Esophagus (tissue), 2 donors: Measurements from ENCODE around the gene POLR3K. TPM values are rescaled to one million over a fixed set of nuclear protein-coding genes. Genes with fewer than 3 reads are reported as not detected.

Source experiments
- H3K27ac ChIP-seq, 2 donors: one replicate each; pipeline ENCODE4 v1.5.1; 2013; ENCODE audit warnings: low read depth in 2 of 2, mild to moderate bottlenecking in 2 of 2, inconsistent platforms in 1 of 2, low read length in 1 of 2, moderate library complexity in 1 of 2
- H3K27me3 ChIP-seq, 2 donors: one replicate each; pipeline ENCODE4 v1.6.1; 2013; ENCODE audit warnings: low read length in 2 of 2, control low read depth in 1 of 2, mild to moderate bottlenecking in 1 of 2; ENCODE audit not compliant: insufficient read depth in 2 of 2, control insufficient read depth in 1 of 2
- H3K36me3 ChIP-seq, 2 donors: one replicate each; pipeline ENCODE4 v1.6.1; 2013; ENCODE audit warnings: low read length in 1 of 2; ENCODE audit not compliant: control insufficient read depth in 2 of 2, insufficient read depth in 2 of 2
- H3K4me1 ChIP-seq, 2 donors: one replicate each; pipeline ENCODE4 v1.6.1; 2013; ENCODE audit warnings: low read length in 1 of 2; ENCODE audit not compliant: control insufficient read depth in 2 of 2, insufficient read depth in 2 of 2
- H3K4me3 ChIP-seq, 2 donors: one replicate each; pipeline ENCODE4 v1.5.1; 2013; ENCODE audit warnings: low read length in 2 of 2, mild to moderate bottlenecking in 2 of 2, low read depth in 1 of 2, moderate library complexity in 1 of 2
- H3K9me3 ChIP-seq, 2 donors: one replicate each; pipeline ENCODE4 v1.6.1; 2013; ENCODE audit warnings: mild to moderate bottlenecking in 2 of 2, low read depth in 1 of 2, low read length in 1 of 2, moderate library complexity in 1 of 2; ENCODE audit not compliant: control insufficient read depth in 2 of 2, insufficient read depth in 1 of 2
- WGBS, 2 donors: extraction: QIAGEN DNeasy Blood & Tissue Kit; methylation state at CpG; one replicate each; pipeline ENCODE4 v1.1.7; 2013; 5-methylcytosine and 5-hydroxymethylcytosine counted together
- polyA plus RNA-seq, 2 donors: library from polyadenylated mRNA; stranded (reverse); fragments of 200-250 nt; gene quantifications; one replicate each; pipeline ENCODE4 v1.2.3, GENCODE V29; 2013
- donor health status: healthy with polysubstance abuse.
- donor health status: Bipolar disorder and iron deficiency.

Gene POLR3K
- polyA plus RNA-seq, 2 donors, result 4.3 to 11.4 TPM

DNA sequence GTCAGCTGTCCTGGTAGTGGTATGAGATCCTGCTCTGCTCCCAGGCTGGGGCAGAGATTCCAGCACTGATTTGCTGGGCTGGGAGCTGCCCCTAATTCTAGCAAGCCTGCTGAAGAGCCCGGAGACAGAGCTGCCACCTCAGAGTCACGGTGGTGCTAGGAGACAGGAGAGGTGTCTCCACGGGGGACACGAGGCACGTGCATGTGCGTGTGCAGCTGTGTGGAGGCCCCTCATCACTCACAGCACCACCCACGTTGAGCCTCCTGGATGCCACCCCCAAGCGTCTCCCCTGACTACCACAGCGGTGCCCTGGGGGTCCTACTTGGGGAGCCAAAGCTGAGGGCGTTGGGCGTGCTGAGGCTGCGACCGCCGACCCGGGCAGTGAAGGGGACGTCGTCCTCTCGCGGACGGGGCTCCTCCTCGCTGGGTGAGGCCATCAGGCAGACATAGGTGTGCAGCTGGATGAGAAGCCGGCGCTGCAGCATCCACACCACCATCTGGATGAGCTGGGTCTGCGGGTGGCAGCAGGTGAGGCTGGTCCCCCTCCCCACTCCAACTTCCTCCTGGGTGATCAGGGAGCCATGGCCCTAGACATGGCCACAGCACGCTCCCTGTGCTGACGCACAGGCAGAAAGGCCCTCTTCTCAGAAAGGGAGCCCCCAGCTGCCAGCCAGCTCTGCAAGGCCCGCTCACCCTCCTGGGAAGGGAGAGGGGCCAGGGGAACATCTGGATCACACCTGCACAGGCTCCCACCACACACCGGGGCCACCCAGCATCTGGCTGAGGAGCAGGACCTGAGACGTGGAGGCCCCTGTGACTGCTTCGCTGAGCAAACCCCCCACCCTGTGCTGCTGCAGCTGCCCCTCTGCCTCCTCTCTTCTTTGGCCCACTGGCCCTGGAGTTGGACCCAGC is 36.2 kb upstream of the POLR3K start:
- Histone ChIP-seq H3K27ac (no peak overlapping the region), H3K4me3 (no peak overlapping the region), H3K36me3 (peaks cover 9 to 48% of the 10 kb centered on the region in 2 donors), H3K27me3 (no peaks in the 10 kb centered on the region), H3K9me3 (no peaks in the 10 kb centered on the region), H3K4me1 (peaks cover 0 to 7% of the 10 kb centered on the region in 2 donors)
- WGBS, 2 donors, result 88 to 90% methylated on average over 30 of the region's 30 CpGs

DNA sequence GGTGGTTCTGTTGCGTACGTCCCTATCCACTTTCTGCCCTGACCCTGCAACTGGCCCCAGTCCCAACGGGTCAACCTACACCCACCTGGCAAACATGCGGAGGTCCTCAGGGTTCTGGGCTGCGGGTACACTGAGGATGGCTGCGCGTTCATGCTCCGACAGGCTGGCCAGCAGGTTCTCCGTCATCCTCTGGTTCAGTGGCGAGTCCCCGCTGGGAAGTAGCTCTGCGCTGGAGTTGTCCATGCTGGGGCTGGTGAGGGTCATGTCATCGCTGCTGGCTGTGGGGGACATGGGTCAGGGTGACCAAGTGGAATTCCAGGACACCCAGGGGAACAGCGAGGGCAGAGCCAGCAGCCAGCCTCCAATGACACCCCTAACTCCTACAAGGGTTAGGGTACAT is 35.2 kb upstream of the POLR3K start:
- no peak overlapping the region for H3K4me3 ChIP-seq
- peaks cover 12 to 50% of the 10 kb centered on the region in 2 donors for H3K36me3 ChIP-seq
- peaks cover 4 to 8% of the 10 kb centered on the region in 2 donors for H3K4me1 ChIP-seq
- no peaks in the 10 kb centered on the region for H3K27me3 ChIP-seq
- no peak overlapping the region for H3K27ac ChIP-seq
- 94 to 95% methylated on average over 14 of the region's 14 CpGs for WGBS, 2 donors
- H3K9me3 ChIP-seq, result no peaks in the 10 kb centered on the region

DNA sequence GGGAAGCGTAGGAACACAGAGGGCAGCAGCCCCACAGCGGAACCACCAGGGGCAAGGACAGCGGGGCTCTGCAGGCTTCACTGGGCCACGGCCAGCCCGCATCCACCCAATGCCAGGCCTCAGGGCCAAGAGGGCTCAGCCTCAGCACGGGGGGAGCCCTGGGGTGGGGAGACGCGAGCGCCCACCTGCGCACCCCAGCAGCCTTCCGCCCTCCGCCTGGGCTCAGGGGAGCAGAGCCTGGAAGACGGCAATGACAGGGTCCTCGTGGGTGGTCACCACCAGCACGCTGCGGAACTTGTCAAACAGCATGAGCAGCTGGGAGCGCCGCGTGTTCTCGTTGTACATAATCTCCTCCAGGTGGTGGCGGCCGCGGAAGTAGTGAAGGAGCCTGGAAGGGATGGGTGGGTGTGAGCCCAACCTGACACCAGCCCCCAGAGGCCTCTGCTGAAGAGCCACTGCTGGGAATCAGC is 33.1 kb upstream of the POLR3K start:
- WGBS, 2 donors, result 78 to 83% methylated on average over 22 to 23 of the region's 23 CpGs

DNA sequence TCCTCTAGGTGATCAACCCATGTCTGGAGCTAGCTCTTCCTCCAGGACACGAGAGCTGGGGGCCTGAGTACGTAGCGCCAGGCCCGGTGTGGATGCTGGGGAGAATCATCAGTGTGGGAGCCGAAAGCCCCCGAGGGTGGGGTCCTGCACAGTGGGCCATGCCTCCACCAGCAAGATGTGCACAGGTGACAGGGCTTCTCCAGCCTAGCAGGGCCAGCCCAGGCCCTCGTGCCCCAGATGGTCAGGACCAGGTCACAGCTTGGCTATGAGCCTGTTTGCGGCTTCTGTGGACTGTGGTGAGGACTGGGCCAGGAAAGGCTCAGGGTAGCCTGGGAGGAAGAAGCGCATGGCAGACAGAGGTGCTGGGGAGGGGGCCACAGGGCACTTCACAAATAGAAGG is 32.5 kb upstream of the POLR3K start:
- peaks cover 4 to 8% of the 10 kb centered on the region in 2 donors for H3K4me1 ChIP-seq
- no peaks in the 10 kb centered on the region for H3K27me3 ChIP-seq
- no peak overlapping the region for H3K4me3 ChIP-seq
- H3K27ac ChIP-seq, result no peak overlapping the region
- 75 to 76% methylated on average over 9 of the region's 9 CpGs for WGBS, 2 donors
- H3K36me3 ChIP-seq, result peaks cover 12 to 50% of the 10 kb centered on the region in 2 donors
- H3K9me3 ChIP-seq, result no peaks in the 10 kb centered on the region

More for the DNA sequence above, 33.1 kb upstream of the POLR3K start:
- Histone ChIP-seq H3K9me3 (no peaks in the 10 kb centered on the region), H3K27ac (no peak overlapping the region), H3K27me3 (no peaks in the 10 kb centered on the region), H3K4me1 (peaks cover 4 to 8% of the 10 kb centered on the region in 2 donors), H3K4me3 (no peak overlapping the region), H3K36me3 (peaks cover 12 to 49% of the 10 kb centered on the region in 2 donors)

DNA sequence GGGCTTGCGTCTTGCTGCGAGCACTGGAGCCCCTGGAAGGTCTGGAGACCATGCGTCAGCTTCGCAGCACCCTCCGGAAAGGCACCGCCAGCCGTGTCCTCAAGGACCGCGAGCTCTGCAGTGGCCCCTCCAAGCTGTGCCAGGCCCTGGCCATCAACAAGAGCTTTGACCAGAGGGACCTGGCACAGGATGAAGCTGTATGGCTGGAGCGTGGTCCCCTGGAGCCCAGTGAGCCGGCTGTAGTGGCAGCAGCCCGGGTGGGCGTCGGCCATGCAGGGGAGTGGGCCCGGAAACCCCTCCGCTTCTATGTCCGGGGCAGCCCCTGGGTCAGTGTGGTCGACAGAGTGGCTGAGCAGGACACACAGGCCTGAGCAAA is 32.0 kb upstream of the POLR3K start:
- WGBS, 2 donors, result 68 to 78% methylated on average over 18 of the region's 18 CpGs
- no peaks in the 10 kb centered on the region for H3K27me3 ChIP-seq
- no peak overlapping the region for H3K4me3 ChIP-seq
- peak overlapping the region in 1 of 2 donors; percentile 27 for H3K27ac ChIP-seq
- peaks cover 12 to 51% of the 10 kb centered on the region in 2 donors for H3K36me3 ChIP-seq
- peaks cover 4 to 8% of the 10 kb centered on the region in 2 donors for H3K4me1 ChIP-seq
- H3K9me3 ChIP-seq, result no peaks in the 10 kb centered on the region

DNA sequence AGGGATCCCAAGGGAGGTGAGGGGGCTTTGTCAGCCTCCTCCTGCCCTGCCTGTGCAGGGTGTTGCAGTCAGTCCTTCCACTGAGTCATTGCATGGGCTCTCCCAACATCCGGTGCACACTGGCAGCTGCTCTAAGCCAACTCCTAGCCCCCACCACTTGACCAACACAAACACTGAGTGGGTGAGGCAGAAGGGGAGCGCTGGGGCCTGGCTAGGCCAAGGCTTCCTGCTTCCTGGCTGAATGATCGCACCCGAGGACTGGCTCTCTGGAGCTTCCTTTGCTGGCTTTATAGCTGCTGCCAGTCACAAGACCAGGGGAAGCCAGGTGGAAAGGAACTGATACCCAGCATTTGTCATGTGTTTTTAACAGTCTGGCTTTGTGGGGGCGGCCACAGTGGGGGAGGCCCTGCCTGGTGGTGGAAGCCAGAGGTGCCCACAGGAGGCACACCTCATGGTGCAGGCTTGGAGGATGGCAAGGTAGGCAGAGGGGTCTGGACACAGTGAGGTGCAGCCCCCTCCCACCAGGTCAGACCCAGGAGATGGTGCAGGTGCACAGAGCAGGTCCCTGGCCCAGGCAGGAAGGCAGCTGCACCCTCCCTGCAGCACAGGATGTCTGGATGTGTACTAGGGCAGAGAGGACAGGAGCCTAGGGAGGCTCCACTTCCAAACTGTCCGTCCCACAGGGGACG is 31.5 kb upstream of the POLR3K start:
- 45 to 48% methylated on average over 7 of the region's 7 CpGs for WGBS, 2 donors
- H3K27me3 ChIP-seq, result no peaks in the 10 kb centered on the region
- peaks cover 12 to 52% of the 10 kb centered on the region in 2 donors for H3K36me3 ChIP-seq
- H3K4me3 ChIP-seq, result no peak overlapping the region
- H3K27ac ChIP-seq, result peak overlapping the region; percentile 48
- H3K9me3 ChIP-seq, result no peaks in the 10 kb centered on the region
- peaks cover 4 to 11% of the 10 kb centered on the region in 2 donors for H3K4me1 ChIP-seq

DNA sequence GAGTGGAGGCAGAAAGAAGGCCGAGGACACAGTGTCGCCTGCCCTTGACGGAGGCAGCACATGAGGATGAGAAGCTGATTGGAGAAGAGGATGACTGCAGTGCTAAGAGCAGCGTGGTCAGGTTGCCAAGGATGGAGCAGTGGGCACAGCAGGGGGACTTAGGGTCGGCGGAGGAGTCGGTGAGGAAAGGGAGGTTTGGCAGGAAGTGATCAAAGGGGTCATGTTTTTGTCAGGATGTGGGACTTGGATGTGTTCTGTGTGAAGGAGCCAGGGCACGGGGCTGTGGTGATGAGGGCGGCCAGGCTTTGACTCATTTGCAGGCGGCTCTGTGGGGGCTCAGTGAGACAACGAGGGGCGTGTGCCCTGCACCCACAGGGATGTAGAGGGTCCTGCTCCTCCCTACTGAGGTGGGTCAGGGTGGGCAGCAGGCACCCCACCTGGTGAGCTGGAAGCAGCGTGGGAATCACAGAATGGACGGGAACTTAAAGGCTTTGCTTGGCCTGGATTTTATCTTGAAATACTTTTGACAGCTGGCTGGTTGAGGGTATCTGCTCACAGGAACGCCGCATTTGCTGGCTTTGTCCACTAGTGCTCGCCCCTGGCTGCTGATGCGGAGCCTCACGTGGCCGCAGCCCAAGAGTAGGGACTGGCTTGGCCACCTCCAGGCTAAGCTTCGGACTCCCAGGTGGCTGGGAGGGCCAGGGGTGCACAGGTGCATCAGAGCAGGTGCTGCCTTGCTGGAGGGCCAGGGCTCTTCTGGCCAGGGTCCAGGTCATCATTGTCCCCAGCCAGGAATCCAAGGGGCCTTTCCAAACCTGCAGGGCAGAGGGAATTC is 30.6 kb upstream of the POLR3K start:
- Histone ChIP-seq H3K9me3 (no peaks in the 10 kb centered on the region), H3K27ac (peak overlapping the region; percentile 37 to 48), H3K36me3 (peaks cover 10 to 50% of the 10 kb centered on the region in 2 donors), H3K27me3 (no peaks in the 10 kb centered on the region), H3K4me3 (no peak overlapping the region), H3K4me1 (peaks cover 4 to 16% of the 10 kb centered on the region in 2 donors)
- 62 to 64% methylated on average over 21 of the region's 21 CpGs for WGBS, 2 donors

DNA sequence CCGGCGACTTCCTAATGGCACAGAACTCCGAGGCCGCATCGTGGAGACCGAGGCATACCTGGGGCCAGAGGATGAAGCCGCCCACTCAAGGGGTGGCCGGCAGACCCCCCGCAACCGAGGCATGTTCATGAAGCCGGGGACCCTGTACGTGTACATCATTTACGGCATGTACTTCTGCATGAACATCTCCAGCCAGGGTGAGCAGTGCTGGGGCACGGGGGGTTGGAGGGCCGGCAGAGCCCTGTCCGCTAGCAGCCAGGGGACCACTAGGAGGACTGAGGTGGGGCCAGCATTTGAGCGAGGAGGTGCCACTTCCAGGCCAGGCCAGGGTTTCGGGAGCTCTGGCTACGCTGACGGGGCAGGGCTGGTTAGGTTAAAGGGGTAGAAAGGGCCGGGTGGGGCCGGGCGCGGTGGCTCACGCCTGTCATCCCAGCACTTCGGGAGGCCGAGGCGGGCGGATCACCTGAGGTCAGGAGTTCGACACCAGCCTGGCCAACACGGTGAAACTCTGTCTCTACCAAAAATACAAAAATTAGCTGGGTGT is 29.7 kb upstream of the POLR3K start:
- 88 to 90% methylated on average over 25 to 31 of the region's 31 CpGs for WGBS, 2 donors
- Histone ChIP-seq H3K36me3 (peaks cover 6 to 44% of the 10 kb centered on the region in 2 donors), H3K4me1 (peaks cover 4 to 21% of the 10 kb centered on the region in 2 donors)

More for the DNA sequence above, 29.7 kb upstream of the POLR3K start:
- Histone ChIP-seq H3K4me3 (no peak overlapping the region), H3K27me3 (no peaks in the 10 kb centered on the region), H3K9me3 (no peaks in the 10 kb centered on the region), H3K27ac (no peak overlapping the region)
